Epidermal melanocyte (primary cell): ENCODE data around the gene LPAR5.

Experiments
- DNase-seq: peaks from one replicate; pipeline ENCODE4 v3.0.0; 2011; ENCODE audit warnings: low spot score; ENCODE audit not compliant: insufficient read length

LPAR5 gene

DNA sequence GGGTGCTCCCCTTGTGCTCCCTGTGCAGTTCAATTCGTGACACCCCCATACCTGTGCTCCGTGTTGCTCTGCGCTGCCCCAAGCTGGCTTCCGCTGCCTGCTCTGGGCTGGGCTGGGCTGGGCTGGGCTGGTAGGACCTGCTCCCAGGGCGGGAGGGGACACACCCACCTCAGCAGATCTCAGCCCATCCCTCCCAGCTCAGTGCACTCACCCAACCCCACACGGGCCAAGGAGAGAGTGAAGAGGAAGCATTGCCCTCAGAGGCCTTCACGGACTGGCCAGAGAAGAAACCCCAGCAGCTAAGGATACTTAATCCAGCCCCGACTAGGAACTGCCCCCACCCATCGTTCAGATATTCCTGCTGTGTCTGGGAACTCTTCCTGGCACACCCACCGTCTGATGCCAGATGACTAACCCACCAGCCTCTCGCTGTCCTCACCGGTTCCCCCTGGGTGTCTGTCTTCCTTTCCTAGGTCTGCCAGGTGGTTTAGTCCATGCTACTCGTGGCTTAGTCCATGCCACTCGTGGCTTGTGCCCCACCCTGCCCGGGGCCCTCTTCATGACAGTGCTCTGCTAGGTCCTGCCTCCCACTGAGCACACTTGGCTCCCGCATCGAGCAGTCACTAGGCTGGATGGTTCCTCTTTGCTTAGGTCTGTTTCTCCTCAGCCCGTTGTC lies at the start of gene LPAR5:
Gene LPAR5, minus strand, starts transcription at position 104 of the 676 bp plus-strand sequence. CDS start 14,711 bp downstream, outside the sequence.
- no peak for DNase-seq

DNA sequence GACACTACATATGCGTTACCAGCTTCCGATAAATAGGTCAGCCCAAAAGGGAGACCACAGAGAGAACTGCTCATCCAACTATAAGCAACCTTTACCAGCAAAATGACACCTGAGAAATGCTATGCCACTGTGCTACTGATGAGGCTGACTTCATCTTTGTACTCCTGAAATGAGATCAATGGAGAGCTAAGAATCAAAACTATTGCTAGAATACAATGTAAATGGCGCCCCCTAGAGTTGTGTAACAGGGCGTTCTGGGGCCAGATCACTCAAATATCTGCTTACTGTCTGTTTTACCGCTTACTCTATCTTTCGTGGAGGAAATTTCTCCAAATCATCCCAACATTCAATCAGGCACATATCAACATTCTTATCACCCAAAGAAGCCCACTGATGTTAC lies 48.9 kb upstream of the LPAR5 start:
- no peak for DNase-seq

GRCh38 chr12:6676962-6677361 lies 41.2 kb upstream of the LPAR5 start:
- no peak for DNase-seq

GRCh38 chr12:6672143-6672542 lies 36.4 kb upstream of the LPAR5 start:
- no peak for DNase-seq

GRCh38 chr12:6667559-6668210 lies 31.9 kb upstream of the LPAR5 start:
- no peak for DNase-seq

GRCh38 chr12:6666211-6666610 lies 30.5 kb upstream of the LPAR5 start:
- DNase-seq, result no peak

- DNase-seq, result no peak
These were observed 29.1 kb upstream of the LPAR5 start for GRCh38 chr12:6664902-6665301.

GRCh38 chr12:6662906-6663742 lies 27.4 kb upstream of the LPAR5 start, which contains the start of gene ING4:
TSS of gene ING4 (minus strand) at chr12:6663119. CDS start at chr12:6663101, 18 bp downstream.
- peak; percentile 99 for DNase-seq

DNA sequence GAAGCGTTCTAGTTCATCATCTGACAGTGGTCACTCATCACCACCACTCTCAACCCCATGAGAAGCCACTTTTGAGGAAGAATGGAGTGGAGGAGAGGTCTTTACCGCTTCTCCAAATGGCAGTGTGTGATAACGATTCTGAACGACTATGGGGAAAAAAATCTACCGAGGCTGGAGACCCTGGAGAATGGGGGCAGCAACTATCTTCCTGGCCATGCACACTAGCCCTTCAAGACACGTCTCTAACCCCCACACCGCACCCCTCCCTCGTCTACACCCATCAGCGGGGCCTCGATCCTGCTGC lies 26.8 kb upstream of the LPAR5 start:
- DNase-seq, result peak; percentile 61

GRCh38 chr12:6653987-6654386 lies 18.2 kb upstream of the LPAR5 start:
- DNase-seq, result no peak

DNA sequence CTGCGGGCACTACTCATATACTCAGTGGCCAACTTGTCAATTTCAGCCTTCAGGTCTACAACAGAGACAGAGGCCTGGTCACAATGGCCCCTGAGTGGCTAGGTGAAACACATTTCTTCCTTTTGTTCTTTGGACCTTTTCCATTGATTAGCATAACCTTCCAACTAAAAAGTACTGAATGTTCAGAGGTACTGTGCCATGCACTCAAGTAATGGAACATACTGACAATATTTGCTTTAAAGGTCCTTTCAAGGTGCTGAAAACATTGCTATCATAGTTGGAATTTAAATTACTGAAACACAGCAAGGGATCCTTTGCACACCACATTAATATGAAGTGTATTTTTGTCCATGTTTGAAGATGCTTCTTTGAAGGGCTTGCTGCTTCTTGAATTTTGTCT lies 17.6 kb upstream of the LPAR5 start:
- no peak for DNase-seq

DNA sequence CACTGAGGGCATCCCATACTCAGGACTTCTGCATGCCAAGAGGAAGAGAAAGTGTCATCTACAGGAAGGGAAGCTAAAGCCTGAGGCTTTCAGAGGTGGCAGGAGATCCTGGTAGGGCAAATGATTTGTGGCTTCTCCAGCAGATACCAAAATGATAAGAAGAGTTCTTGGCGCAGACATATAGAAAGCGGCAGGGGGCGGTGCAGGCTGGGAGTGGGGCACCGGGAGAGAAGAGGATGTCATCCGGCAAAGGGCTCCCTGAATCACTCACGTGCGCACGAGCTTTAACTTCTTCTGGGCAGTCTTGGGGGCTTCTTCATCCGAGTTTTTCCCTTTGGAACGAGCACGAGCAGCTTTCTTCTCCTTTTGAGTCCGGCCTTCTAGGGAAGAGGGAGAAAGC lies 16.6 kb upstream of the LPAR5 start:
- DNase-seq, result no peak

DNA sequence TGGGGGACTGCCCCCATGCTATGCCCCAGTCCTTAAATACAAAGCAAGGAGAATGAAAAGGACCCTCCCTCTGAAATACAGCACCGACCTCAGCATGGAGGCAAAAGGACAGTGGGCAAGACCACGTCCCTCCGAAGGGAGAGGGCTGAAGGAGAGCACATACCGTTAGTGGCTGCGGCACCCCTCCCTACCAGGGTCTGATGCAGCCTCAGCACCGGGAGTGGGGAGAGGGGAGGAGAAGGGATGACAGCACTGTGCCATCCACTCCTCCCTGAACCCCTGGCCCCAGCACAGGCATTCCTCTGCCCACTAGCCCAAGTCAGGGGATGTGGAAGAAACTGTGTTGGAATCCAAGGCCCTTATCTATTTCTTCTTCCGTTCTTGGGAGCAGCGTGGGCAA lies 15.1 kb upstream of the LPAR5 start:
- no peak for DNase-seq

DNA sequence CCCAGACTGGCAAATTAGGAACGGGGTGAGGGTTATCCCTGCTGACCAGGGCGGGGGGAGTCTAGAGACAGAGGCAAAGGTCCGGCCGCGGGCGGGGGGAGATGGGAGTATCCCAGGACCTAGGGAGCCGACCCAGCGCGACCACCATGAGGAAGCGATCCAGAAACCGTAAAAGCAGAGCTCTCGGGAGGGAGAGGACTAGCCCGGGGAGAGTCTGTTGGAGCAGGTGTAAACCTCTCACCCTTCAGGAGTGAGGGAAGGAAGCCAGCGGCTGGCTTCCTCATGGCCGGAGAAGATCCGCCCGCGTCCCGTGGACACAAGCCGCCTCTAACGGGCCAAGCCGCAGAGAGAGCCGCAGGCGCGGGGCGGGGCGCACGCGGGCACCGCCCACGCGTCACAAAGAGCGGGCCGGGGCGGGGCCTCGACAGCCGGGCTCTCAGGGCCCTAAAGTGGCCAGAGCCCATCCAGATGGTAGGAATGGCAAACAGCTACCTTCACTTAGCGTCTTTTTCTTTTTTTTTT lies 11.4 kb upstream of the LPAR5 start, which contains the start of gene ACRBP:
Gene ACRBP, minus strand, starts transcription at position 350 of the 522 bp plus-strand sequence. Its CDS starts 66 bp downstream, at position 284.
- DNase-seq, result peak; percentile 83

DNA sequence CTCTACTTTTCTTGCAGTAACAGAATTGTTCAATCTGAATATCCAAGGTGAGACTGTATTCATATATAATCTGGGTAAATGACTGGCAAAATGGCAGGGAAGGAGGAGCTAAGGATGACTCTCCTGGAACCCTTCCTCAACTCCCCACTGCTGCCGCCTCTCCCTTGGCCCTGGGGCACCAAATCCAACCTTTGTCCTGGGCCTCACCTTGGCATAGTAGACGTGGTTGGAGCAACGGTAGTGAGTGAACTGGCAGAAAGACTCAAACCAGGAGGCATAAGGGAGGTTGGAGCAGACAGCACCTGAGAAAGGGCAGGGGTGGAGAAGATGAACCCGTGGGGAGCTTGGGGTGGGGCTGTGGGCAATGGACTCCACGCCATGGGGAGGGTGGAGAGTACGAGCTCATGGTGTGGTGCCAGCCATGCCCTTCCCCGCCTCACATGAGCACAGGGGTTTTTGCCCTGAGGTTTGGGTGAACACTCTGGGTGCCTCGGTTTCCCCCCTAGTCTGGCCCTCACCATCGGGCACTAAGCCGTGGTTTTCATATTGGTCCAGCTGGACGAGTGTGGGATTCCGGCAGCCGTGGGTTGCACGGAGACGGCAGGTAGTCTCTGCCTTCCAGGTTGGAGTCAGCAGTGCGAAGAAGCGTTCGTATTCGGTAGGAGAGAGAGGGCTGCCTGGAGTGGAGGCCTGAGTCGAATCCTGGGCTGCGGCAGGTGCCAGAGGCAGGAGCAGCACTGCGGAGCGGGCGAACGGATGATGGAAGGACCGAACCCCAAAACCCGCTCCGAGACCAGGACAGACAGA lies 10.7 kb upstream of the LPAR5 start:
- no peak for DNase-seq

- DNase-seq, result no peak
These were observed 9.1 kb upstream of the LPAR5 start for GRCh38 chr12:6644903-6645302.

- no peak for DNase-seq
These were observed 8.5 kb upstream of the LPAR5 start for GRCh38 chr12:6644257-6644596.

- DNase-seq, result no peak
These were observed 8.0 kb upstream of the LPAR5 start for GRCh38 chr12:6643569-6644256.

DNA sequence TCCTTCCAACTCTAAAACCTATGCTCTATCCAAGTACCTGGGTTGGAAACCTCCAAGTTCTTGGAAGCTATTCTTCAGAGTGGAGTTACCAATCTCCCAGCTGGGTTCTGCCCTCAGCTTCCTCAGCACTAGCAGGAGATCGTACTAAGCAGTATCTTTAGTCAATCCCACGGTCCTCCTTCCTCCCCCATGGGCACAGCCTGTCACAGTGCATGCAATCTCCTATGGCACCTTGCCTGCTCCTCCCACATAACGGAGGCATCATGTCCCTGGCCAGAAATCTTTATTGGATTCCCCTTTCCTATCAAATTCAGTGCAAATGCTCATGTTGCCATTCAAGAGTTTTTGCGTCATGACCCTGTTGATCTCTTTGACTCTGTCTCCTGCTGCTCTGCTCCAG lies 5.4 kb upstream of the LPAR5 start:
- no peak for DNase-seq

DNA sequence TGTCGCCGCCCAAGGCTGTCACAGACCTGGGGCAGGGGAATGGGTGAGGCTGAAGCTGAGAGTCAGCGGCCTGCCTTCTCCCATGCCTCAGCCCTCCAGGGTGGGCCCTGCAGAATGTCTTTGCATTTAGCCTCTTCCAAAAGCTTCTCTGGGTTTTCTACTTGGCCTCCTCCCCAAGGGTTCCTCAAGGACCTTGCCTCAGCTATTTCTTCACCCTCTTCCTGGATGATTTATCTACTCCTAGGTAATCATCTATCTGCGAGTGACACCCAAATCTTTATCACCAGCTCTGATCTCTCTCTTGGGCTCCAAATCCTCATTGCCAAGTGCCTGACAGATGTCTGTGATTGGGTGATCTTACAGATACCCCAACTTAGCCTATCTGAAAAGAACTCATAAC lies 4.7 kb upstream of the LPAR5 start:
- no peak for DNase-seq
